HG03196 (cell line): Measurements from ENCODE around the gene CTRB1.
"Not testable (repeated sequence)": the region's sequence is repeated elsewhere in the genome, so short reads cannot be mapped to it uniquely, and the experiment has no call there.

Source experiments
- ATAC-seq: cut with Tn5 transposase; IDR thresholded peaks from one replicate; pipeline ENCODE4 v1.9.1; 2021; ENCODE audit not compliant: unreplicated experiment

Gene CTRB1

GRCh38 chr16:75267631-75268264 lies 49.0 kb downstream of the CTRB1 start:
- no peak for ATAC-seq

- not testable (repeated sequence) for ATAC-seq
These were observed 50.6 kb downstream of the CTRB1 start for GRCh38 chr16:75269358-75269757.

GRCh38 chr16:75271441-75272096 lies 52.8 kb downstream of the CTRB1 start:
- ATAC-seq, result no peak

- no peak for ATAC-seq
These were observed 53.3 kb downstream of the CTRB1 start for GRCh38 chr16:75272097-75272551.

GRCh38 chr16:75272629-75273028 lies 53.8 kb downstream of the CTRB1 start:
- not testable (repeated sequence) for ATAC-seq

- ATAC-seq, result no peak
These were observed 54.5 kb downstream of the CTRB1 start for GRCh38 chr16:75273054-75273925.
